GM23248 (cell line): ENCODE results near the gene SYCE3.

Experiments used
- EZH2 ChIP-seq: fragments of 200-600 bp; sonication (generic); IDR thresholded peaks from 2 replicates; pipeline ENCODE4 v1.6.1; 2018; ENCODE audit warnings: antibody characterized with exemption, mild to moderate bottlenecking; ENCODE audit not compliant: insufficient read depth, poor library complexity, severe bottlenecking
- EZH2phosphoT487 ChIP-seq: fragments of 200-600 bp; sonication (generic); IDR thresholded peaks from 2 replicates; pipeline ENCODE4 v1.6.1; 2018; ENCODE audit warnings: antibody characterized with exemption, moderate library complexity, mild to moderate bottlenecking, low read depth; ENCODE audit not compliant: insufficient read depth

DNA sequence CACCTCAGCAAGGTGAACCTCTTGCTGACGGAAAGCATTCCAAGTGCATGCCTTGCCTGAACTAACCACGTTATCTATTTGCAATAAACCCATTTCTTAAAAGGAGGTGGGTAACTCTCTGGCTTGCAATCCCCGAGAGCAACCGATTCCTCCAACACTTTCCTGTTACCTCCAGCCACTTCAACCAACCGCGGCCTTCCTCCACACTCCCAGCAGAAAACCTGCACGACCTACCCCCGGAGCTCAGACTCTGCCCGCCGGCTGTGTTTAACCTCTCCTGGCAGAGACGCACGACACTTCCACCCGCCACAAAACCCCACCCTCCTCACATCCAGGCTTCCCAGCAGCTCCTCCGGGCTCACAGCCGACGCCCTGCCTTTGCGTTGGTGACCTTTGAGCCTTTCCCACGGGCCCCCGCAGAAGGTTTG, 38.0 kb downstream of the SYCE3 start:
- TF ChIP-seq EZH2 (no peak), EZH2phosphoT487 (no peak)
